K562 (cell line): ENCODE results near the gene RTL1. TPM values are rescaled to one million over a fixed set of nuclear protein-coding genes. Genes with fewer than 3 reads are reported as not detected.

Experiments used
- ATAC-seq: fragments of 200-7000 bp; cut with Tn5 transposase; 3 replicates; pipeline ENCODE4 v1.9.1; 2020; ENCODE audit warnings: moderate library complexity
- BruUV-seq: library from RNA; stranded (reverse); fragments of 400-500 nt; replicated peaks from 2 replicates; lab custom pipeline; 2021; lab: Mats Ljungman, UMichigan
- CTCF ChIA-PET: fragments of 300-600 bp; formaldehyde crosslinking; extraction: SDS; loops from one replicate; lab custom pipeline; 2021; ENCODE audit warnings: low intra/inter-chr PET ratio; lab: Yijun Ruan, JAX
- POLR2A ChIA-PET: fragments of 300-600, 350-650 bp; sonication (Branson Sonifier 250); formaldehyde crosslinking; extraction: SDS; loops from one replicate; lab custom pipeline; 2021; ENCODE audit warnings: antibody characterized with exemption, inconsistent platforms; lab: Yijun Ruan, JAX
- DNase-seq, 4 experiments: peaks; one replicate each; pipeline versions ENCODE4 v3.0.0 to v3.0.0-alpha.2; 2011 to 2018; ENCODE audit warnings: low spot score in 3 of 4, mixed read lengths in 3 of 4; ENCODE audit errors: extremely low read depth in 1 of 4
- FAIRE-seq: peaks from 2 replicates; lab custom pipeline; 2011; peaks lifted over from hg19 to GRCh38; lab: Jason Lieb, UNC
- H2AFZ ChIP-seq: 2 replicates; pipeline ENCODE4 v1.6.0; 2011; ENCODE audit warnings: low read depth, low read length, control low read depth, inconsistent platforms
- H3K27ac ChIP-seq: fragments of 200-600 bp; 3 replicates; pipeline ENCODE4 v1.8.0; 2011; ENCODE audit warnings: low read depth, mild to moderate bottlenecking, control low read depth, inconsistent platforms, low read length, moderate library complexity, mixed read lengths; ENCODE audit errors: extremely low read depth
- H3K27me3 ChIP-seq, 2 experiments: fragments of 300-600 bp in 1 of 2; 2 replicates in 1 of 2; 3 replicates in 1 of 2; pipeline versions ENCODE4 v1.6.0 to v1.8.0; 2011; ENCODE audit warnings: inconsistent platforms in 2 of 2, low read length in 2 of 2, mild to moderate bottlenecking in 1 of 2, mixed read lengths in 1 of 2, moderate library complexity in 1 of 2; ENCODE audit not compliant: control insufficient read depth in 2 of 2, insufficient read depth in 2 of 2
- H3K36me3 ChIP-seq: fragments of 300-600 bp; 3 replicates; pipeline ENCODE4 v1.8.0; 2011; ENCODE audit warnings: mild to moderate bottlenecking, low read length, inconsistent platforms; ENCODE audit not compliant: control insufficient read depth, insufficient read depth
- H3K4me1 ChIP-seq, 2 experiments: fragments of 200-600 bp in 1 of 2; replicated peaks in 1 of 2; 2 replicates in 1 of 2; 3 replicates in 1 of 2; pipeline versions ENCODE4 v1.5.1 to v1.8.0; 2011; ENCODE audit warnings: inconsistent platforms in 2 of 2, low read length in 2 of 2, mild to moderate bottlenecking in 1 of 2, mixed read lengths in 1 of 2, moderate library complexity in 1 of 2; ENCODE audit not compliant: control insufficient read depth in 2 of 2, insufficient read depth in 2 of 2
- H3K4me2 ChIP-seq: 2 replicates; pipeline ENCODE4 v1.6.1; 2011; ENCODE audit warnings: low read length, control low read depth, inconsistent platforms, mixed read lengths; ENCODE audit not compliant: insufficient read depth
- H3K4me3 ChIP-seq: fragments of 200-600 bp; sonication (generic), shearing (Covaris generic); 2 replicates; pipeline ENCODE4 v1.5.1; 2016; ENCODE audit warnings: control low read depth, inconsistent platforms
- H3K79me2 ChIP-seq: fragments of 200-600 bp; 3 replicates; pipeline ENCODE4 v1.8.0; 2011; ENCODE audit warnings: low read length, inconsistent platforms; ENCODE audit not compliant: control insufficient read depth, insufficient read depth
- H3K9ac ChIP-seq, 2 experiments: 2 replicates each; pipeline versions ENCODE4 v1.6.0 to v1.6.1; 2011; ENCODE audit warnings: low read depth in 2 of 2, low read length in 2 of 2, control low read depth in 1 of 2, inconsistent platforms in 1 of 2, mild to moderate bottlenecking in 1 of 2, mixed read lengths in 1 of 2; ENCODE audit not compliant: insufficient read depth in 1 of 2
- H3K9me1 ChIP-seq: one replicate; pipeline ENCODE4 v1.6.0; 2011; ENCODE audit warnings: inconsistent platforms, mild to moderate bottlenecking, low read length, moderate library complexity; ENCODE audit not compliant: control insufficient read depth, insufficient read depth
- H3K9me3 ChIP-seq: replicated peaks from 2 replicates; pipeline ENCODE4 v1.5.1; 2011; ENCODE audit warnings: low read depth, low read length, inconsistent platforms; ENCODE audit not compliant: control insufficient read depth, insufficient read depth
- H4K20me1 ChIP-seq: replicated peaks from 2 replicates; pipeline ENCODE4 v1.6.1; 2011; ENCODE audit warnings: low read length, inconsistent platforms, mixed read lengths; ENCODE audit not compliant: control insufficient read depth, insufficient read depth
- ADNP ChIP-seq: fragments of 200-800 bp; sonication (Bioruptor generic); IDR thresholded peaks from 2 replicates; pipeline ENCODE4 v1.6.1; 2016; ENCODE audit warnings: missing genetic modification characterization, missing compliant biosample characterization
- BRF1 ChIP-seq: IDR thresholded peaks from 3 replicates; pipeline ENCODE4 v1.6.1; 2011; ENCODE audit warnings: borderline replicate concordance, mild to moderate bottlenecking; ENCODE audit not compliant: insufficient read length; ENCODE audit errors: extremely low read depth
- CBX8 ChIP-seq: fragments of 200-600 bp; sonication (generic); IDR thresholded peaks from 2 replicates; pipeline ENCODE4 v1.6.1; 2012; ENCODE audit warnings: borderline replicate concordance, mixed run types, low read depth, mild to moderate bottlenecking, moderate library complexity, mixed read lengths, low read length, control low read depth, inconsistent platforms; ENCODE audit not compliant: poor library complexity, severe bottlenecking; ENCODE audit errors: extremely low read depth
- CHCHD3 ChIP-seq: fragments of 250-450 bp; sonication (Bioruptor Pico); IDR thresholded peaks from 2 replicates; pipeline ENCODE4 v2.1.2; 2022; ENCODE audit warnings: mild to moderate bottlenecking
- CSDE1 ChIP-seq, 2 experiments: fragments of 450-650 bp; IDR thresholded peaks; 2 replicates each; pipeline ENCODE4 v1.6.1; 2016; ENCODE audit warnings: mild to moderate bottlenecking in 1 of 2
- DMBX1 ChIP-seq: fragments of 250-450 bp; sonication (Bioruptor Pico); IDR thresholded peaks from 2 replicates; pipeline ENCODE4 v1.8.0; 2022; ENCODE audit warnings: inconsistent platforms, mild to moderate bottlenecking, moderate library complexity, borderline replicate concordance
- ESRRB ChIP-seq: fragments of 250-450 bp; sonication (Bioruptor Pico); IDR thresholded peaks from 2 replicates; pipeline ENCODE4 v1.5.0; 2020; ENCODE audit warnings: mild to moderate bottlenecking, moderate library complexity, borderline replicate concordance
- FOXA1 ChIP-seq: fragments of 450-650 bp; IDR thresholded peaks from 2 replicates; pipeline ENCODE4 v1.6.1; 2016; ENCODE audit warnings: mild to moderate bottlenecking, borderline replicate concordance
- MCM7 ChIP-seq, 2 experiments: fragments of 450-650 bp; IDR thresholded peaks; 2 replicates each; pipeline ENCODE4 v1.6.1; 2016 to 2018
- MEF2A ChIP-seq: IDR thresholded peaks from 2 replicates; pipeline ENCODE4 v1.6.1; 2011; ENCODE audit warnings: low read depth, mild to moderate bottlenecking, low read length, moderate library complexity; ENCODE audit not compliant: control insufficient read depth
- SIN3B ChIP-seq: fragments of 450-650 bp; IDR thresholded peaks from 2 replicates; pipeline ENCODE4 v1.6.1; 2017; ENCODE audit warnings: low read depth, mild to moderate bottlenecking, moderate library complexity
- TAF7 ChIP-seq: fragments of 450-650 bp; IDR thresholded peaks from 2 replicates; pipeline ENCODE4 v1.6.1; 2016; ENCODE audit warnings: missing genetic modification characterization, missing compliant biosample characterization
- WGBS: fragments of 100-300 bp; shearing (Covaris generic); methylation state at CpG from one replicate; pipeline ENCODE4 v1.1.6; 2016; ENCODE audit warnings: low coverage, mixed read lengths; ENCODE audit not compliant: insufficient coverage; ENCODE audit errors: missing lambda C conversion rate; 5-methylcytosine and 5-hydroxymethylcytosine counted together
- in situ Hi-C: fragments of 300-500 bp; cut with MboI; formaldehyde crosslinking; loops from 4 replicates; pipeline ENCODE4 v1.15.0; 2018; ENCODE audit warnings: inconsistent platforms, mixed read lengths
- intact Hi-C: fragments of 100-400 bp; cut with micrococcal nuclease; formaldehyde crosslinking; loops from 2 replicates; pipeline ENCODE4 v1.14.2; 2022
- polyA plus RNA-seq, 8 experiments: library from polyadenylated mRNA; depleted of rRNA in 4 of 8; stranded (reverse) in 5 of 8; unstranded in 3 of 8; fragments of >200 nt; fragmentation: Nextera tagmentation in 2 of 8; fragmentation: Illumina TruSeq in 1 of 8; extraction: Ambion mirVana in 2 of 8; extraction: Trizol in 1 of 8; gene quantifications; 2 replicates each; pipeline versions ENCODE4 v1.2.1 to v1.2.3, GENCODE V29; 2011 to 2014; ENCODE audit warnings: inconsistent platforms in 1 of 8, missing spikeins in 1 of 8
- total RNA-seq, 7 experiments: library from RNA; depleted of rRNA in 6 of 7; stranded (reverse); fragments of >200 nt in 6 of 7; fragmentation: Illumina TruSeq in 2 of 7; extraction: Trizol in 2 of 7; gene quantifications; 2 replicates each; pipeline versions ENCODE4 v1.2.1 to v1.2.3, GENCODE V29; 2011 to 2021; ENCODE audit warnings: low replicate concordance in 1 of 7
- TF ChIP-seq, protein P1 (sequence below): fragments of 450-650 bp; IDR thresholded peaks from 2 replicates; pipeline ENCODE4 v1.6.1; 2017; ENCODE audit warnings: antibody characterized with exemption

RTL1 gene
- total and polyA plus RNA-seq, 9 of the 15 experiments (the other 6 are each of a cell fraction or from before 2014, with no cell fraction given): not detected

DNA sequence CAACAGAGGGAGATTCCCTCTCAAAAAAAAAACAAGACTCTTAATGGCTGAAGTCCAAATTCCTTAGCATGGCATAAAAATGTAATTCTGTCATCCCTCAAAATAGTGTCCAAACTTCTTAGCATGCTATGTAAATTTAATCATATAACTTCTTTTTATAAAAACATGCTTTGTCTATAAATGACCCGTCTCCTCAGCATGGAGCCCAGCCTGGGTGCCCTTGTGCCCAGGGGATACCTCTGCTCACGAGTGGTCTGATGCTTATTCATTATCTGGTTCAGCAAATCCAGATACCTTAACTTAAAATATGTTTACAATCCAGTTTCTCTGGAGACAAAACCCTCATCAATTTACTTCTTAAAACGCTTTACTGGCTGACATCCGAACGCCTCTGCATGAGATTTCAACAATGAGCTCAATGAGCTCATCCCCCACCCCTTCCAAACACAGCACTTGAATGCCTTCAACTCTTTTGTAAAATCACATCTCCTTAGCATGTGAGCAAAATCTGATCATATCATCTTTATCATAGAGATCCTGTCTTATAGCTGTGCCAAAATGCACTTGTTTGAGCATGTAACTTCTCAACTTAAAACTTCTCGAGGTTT, 15.7 kb downstream of the RTL1 start:
- WGBS: 31% methylated on average over 6 of the region's 6 CpGs
- H2AFZ ChIP-seq: no peak overlapping the region
- no TSS peak for BruUV-seq
- H4K20me1 ChIP-seq: no peaks in the 10 kb centered on the region
- H3K9me3 ChIP-seq: no peaks in the 10 kb centered on the region; the same call in 1 of the 2 replicates
- in situ Hi-C loops: no loop called here
- H3K9ac ChIP-seq: no peak overlapping the region
- H3K27me3 ChIP-seq: peaks cover 0 to 18% of the 10 kb centered on the region in 2 experiments; a peak in 2 of 5 replicates
- no peak for ATAC-seq
- intact Hi-C loops: no loop called here
- ChIA-PET CTCF (no interaction called here), POLR2A (interaction anchor here (0.7 to 1.2 kb wide), 2 partner anchors 20 to 213 kb away, joined by 3 to 6 read pairs; no protein-coding TSS in a partner anchor)
- FAIRE-seq: no peak
- no peaks in the 10 kb centered on the region for H3K9me1 ChIP-seq
- peaks cover 0 to 4% of the 10 kb centered on the region in 2 experiments; a peak in 2 of 5 replicates for H3K4me1 ChIP-seq
- no peak overlapping the region for H3K4me2 ChIP-seq
- no peak overlapping the region for H3K27ac ChIP-seq
- no peak for DNase-seq
- no peak for TF ChIP-seq MEF2A
- TF ChIP-seq MCM7 (IDR thresholded peaks at IDR 0.05): no peak
- TF ChIP-seq ADNP (tag): no peak
- no peak for TF ChIP-seq CSDE1 (IDR thresholded peaks at IDR 0.05)
- no peak for TF ChIP-seq TAF7
- no peak for TF ChIP-seq SIN3B
- no peak for TF ChIP-seq CHCHD3 (CRISPR knock-in tag)
- TF ChIP-seq ESRRB (CRISPR knock-in tag): no peak
- TF ChIP-seq DMBX1 (CRISPR knock-in tag): no peak
- TF ChIP-seq FOXA1: no peak
- TF ChIP-seq CBX8: no peak
- TF ChIP-seq, protein P1, sequence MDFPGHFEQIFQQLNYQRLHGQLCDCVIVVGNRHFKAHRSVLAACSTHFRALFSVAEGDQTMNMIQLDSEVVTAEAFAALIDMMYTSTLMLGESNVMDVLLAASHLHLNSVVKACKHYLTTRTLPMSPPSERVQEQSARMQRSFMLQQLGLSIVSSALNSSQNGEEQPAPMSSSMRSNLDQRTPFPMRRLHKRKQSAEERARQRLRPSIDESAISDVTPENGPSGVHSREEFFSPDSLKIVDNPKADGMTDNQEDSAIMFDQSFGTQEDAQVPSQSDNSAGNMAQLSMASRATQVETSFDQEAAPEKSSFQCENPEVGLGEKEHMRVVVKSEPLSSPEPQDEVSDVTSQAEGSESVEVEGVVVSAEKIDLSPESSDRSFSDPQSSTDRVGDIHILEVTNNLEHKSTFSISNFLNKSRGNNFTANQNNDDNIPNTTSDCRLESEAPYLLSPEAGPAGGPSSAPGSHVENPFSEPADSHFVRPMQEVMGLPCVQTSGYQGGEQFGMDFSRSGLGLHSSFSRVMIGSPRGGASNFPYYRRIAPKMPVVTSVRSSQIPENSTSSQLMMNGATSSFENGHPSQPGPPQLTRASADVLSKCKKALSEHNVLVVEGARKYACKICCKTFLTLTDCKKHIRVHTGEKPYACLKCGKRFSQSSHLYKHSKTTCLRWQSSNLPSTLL: no peak
- no peak for TF ChIP-seq BRF1
- H3K4me3 ChIP-seq: no peak overlapping the region
- no peaks in the 10 kb centered on the region for H3K36me3 ChIP-seq
- H3K79me2 ChIP-seq: no peaks in the 10 kb centered on the region
